Nephron (organoid): Measurements from ENCODE around the gene CALM3.
A peak's percentile ranks its signal among the peaks of the same experiment; 100 is the strongest.
"Not testable (repeated sequence)": the region's sequence is repeated elsewhere in the genome, so short reads cannot be mapped to it uniquely, and the experiment has no call there.

Experiments
- H3K27ac Mint-ChIP-seq, 3 experiments: 2 replicates each; pipeline ENCODE4 v1.8.0; 2020; ENCODE audit warnings: mixed read lengths in 3 of 3, mild to moderate bottlenecking in 2 of 3, moderate library complexity in 1 of 3
- H3K27me3 Mint-ChIP-seq: 2 replicates; pipeline ENCODE4 v1.8.0; 2021; ENCODE audit warnings: low read depth, mild to moderate bottlenecking, moderate library complexity, mixed read lengths
- H3K36me3 Mint-ChIP-seq: 2 replicates; pipeline ENCODE4 v1.8.0; 2020; ENCODE audit warnings: low read depth, mixed read lengths
- H3K4me1 Mint-ChIP-seq: 2 replicates; pipeline ENCODE4 v1.8.0; 2020; ENCODE audit warnings: mixed read lengths
- H3K4me3 Mint-ChIP-seq, 3 experiments: 2 replicates each; pipeline ENCODE4 v1.8.0; 2020; ENCODE audit warnings: mild to moderate bottlenecking in 3 of 3, mixed read lengths in 3 of 3, moderate library complexity in 2 of 3
- H3K9me3 Mint-ChIP-seq: 2 replicates; pipeline ENCODE4 v1.8.0; 2020; ENCODE audit warnings: mixed read lengths
- TF ChIP-seq, protein P1 (sequence below), 3 experiments: fragments of 200-600 bp; sonication (generic); IDR thresholded peaks; one replicate each; pipeline ENCODE4 v1.5.0; 2021; ENCODE audit warnings: antibody characterized with exemption in 3 of 3; ENCODE audit not compliant: unreplicated experiment in 3 of 3

The CALM3 gene

DNA sequence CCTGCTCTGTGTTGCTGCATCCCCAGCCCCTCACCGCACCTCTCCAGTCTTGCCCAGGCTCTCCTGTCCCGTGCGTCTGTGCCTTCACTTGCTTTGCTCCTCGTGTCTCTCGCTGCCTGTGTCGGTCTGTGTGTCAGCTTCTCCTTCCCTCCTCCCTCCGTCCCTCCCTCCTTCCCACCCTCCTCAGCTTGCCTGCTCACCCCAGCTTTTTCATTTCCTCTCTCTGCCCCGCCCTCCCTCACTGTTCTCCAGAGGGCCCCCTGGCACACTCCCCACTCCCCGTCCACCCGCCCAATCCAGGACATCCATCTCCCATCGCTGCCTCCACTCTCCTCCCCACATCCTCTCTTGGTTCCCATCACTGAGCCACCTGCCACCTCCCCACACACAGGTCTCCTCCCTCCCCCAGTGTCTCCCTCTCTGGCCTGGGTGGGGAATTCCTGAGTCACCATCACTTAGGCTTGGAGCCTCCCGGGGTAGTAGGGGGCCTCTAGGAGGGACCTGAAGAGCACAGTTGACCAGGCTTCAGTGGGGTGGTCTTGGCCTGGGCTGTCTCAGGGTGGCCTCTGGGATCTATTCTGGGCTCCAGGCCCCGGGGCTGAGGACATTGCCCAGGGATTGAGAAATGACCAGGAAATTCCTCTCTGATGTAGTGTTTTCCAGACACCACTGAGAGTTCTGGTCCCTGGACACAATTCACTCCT lies 24.0 kb downstream of the CALM3 start, which contains the start of gene PTGIR:
PTGIR (minus strand) TSS at position 132 of the 704 bp plus-strand sequence. CDS start 864 bp downstream, outside the sequence.
- TF ChIP-seq, protein P1, sequence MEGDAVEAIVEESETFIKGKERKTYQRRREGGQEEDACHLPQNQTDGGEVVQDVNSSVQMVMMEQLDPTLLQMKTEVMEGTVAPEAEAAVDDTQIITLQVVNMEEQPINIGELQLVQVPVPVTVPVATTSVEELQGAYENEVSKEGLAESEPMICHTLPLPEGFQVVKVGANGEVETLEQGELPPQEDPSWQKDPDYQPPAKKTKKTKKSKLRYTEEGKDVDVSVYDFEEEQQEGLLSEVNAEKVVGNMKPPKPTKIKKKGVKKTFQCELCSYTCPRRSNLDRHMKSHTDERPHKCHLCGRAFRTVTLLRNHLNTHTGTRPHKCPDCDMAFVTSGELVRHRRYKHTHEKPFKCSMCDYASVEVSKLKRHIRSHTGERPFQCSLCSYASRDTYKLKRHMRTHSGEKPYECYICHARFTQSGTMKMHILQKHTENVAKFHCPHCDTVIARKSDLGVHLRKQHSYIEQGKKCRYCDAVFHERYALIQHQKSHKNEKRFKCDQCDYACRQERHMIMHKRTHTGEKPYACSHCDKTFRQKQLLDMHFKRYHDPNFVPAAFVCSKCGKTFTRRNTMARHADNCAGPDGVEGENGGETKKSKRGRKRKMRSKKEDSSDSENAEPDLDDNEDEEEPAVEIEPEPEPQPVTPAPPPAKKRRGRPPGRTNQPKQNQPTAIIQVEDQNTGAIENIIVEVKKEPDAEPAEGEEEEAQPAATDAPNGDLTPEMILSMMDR (IDR thresholded peaks at IDR 0.05; ENCODE audit: unreplicated experiment in 3 of 3) = no peak
- Mint-ChIP-seq H3K4me1 (peaks cover 43% of the 10 kb centered on the region), H3K9me3 (no peaks in the 10 kb centered on the region), H3K27me3 (no peaks in the 10 kb centered on the region), H3K36me3 (no peaks in the 10 kb centered on the region), H3K27ac (peak within 1 kb of the TSS; percentile 88 to 96 (median 90)), H3K4me3 (peak within 1 kb of the TSS; percentile 57 to 79 (median 75))

DNA sequence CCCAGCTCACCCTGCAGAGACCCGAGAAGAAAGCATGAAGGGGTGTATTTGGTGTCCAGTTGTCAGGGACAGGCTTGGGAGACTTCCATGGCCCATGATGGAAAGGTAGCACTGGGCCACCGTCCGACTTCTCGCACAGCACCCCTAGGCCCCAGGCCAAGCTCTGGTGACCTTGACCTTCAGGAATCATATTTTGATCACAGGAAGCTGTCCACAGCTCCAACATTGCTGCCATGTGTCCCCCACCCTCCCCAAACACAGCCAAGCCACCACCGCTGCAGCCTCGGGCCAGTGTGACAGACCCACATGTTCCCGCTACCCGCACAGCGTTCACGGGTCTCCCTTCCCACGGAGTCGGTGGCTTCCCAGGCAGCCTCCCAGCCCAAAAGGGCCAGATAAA lies 24.6 kb downstream of the CALM3 start:
- H3K27me3 Mint-ChIP-seq = no peaks in the 10 kb centered on the region
- peak overlapping the region; percentile 88 to 96 (median 90) for H3K27ac Mint-ChIP-seq
- H3K36me3 Mint-ChIP-seq = no peaks in the 10 kb centered on the region
- TF ChIP-seq, protein P1 (IDR thresholded peaks at IDR 0.05; ENCODE audit: unreplicated experiment in 3 of 3) = no peak
- no peaks in the 10 kb centered on the region for H3K9me3 Mint-ChIP-seq
- H3K4me3 Mint-ChIP-seq = no peak overlapping the region
- H3K4me1 Mint-ChIP-seq = peaks cover 38% of the 10 kb centered on the region

DNA sequence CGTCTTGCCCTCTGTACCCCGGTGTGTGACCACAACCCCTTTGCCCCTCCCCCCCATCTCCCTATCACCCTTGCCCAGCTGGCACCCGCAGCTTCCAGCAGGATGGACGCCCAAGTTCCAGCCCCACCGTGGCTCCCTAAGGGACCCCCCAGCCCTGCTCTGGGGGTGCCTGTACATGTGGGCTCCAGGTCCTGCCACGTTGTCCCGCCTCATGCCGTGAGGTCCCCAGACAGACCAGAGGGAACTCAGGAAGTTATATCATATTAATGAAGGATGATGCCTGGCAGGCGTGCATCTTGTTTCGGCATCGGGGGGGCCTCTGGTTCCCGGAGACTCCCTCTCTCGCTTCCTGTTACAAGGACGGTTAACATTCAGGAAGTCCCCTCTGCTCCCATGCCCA lies 25.3 kb downstream of the CALM3 start:
- TF ChIP-seq, protein P1 (IDR thresholded peaks at IDR 0.05; ENCODE audit: unreplicated experiment in 3 of 3) = no peak
- H3K4me1 Mint-ChIP-seq = peaks cover 38% of the 10 kb centered on the region

DNA sequence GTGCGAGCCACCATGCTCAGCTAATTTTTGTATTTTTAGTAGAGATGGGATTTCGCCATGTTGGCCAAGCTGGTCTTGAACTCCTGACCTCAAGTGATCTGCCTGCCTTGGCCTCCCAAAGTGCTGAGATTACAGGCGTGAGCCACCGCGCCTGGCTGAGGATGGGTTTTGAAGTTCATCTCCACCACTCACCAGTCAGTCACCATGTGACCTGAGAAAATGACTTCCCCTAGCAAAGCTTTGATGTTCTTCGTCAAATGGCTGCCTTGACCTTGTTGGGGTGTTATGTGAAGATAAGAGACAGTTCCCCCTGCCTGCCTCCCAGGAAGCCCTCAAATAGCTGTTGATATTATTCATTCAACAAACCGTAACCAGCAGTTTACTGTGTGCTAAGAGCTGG lies 27.8 kb downstream of the CALM3 start:
- H3K9me3 Mint-ChIP-seq, H3K4me3 Mint-ChIP-seq, H3K36me3 Mint-ChIP-seq: not testable (repeated sequence)
- Mint-ChIP-seq H3K27ac (peak overlapping the region in 2 of 3 experiments; percentile 51 to 76), H3K27me3 (peaks cover 12% of the 10 kb centered on the region), H3K4me1 (peaks cover 53% of the 10 kb centered on the region)

More for the DNA sequence above, 25.3 kb downstream of the CALM3 start:
- peak overlapping the region; percentile 56 to 90 (median 75) for H3K27ac Mint-ChIP-seq
- no peak overlapping the region for H3K4me3 Mint-ChIP-seq
- H3K9me3 Mint-ChIP-seq = no peaks in the 10 kb centered on the region
- no peaks in the 10 kb centered on the region for H3K36me3 Mint-ChIP-seq
- no peaks in the 10 kb centered on the region for H3K27me3 Mint-ChIP-seq

DNA sequence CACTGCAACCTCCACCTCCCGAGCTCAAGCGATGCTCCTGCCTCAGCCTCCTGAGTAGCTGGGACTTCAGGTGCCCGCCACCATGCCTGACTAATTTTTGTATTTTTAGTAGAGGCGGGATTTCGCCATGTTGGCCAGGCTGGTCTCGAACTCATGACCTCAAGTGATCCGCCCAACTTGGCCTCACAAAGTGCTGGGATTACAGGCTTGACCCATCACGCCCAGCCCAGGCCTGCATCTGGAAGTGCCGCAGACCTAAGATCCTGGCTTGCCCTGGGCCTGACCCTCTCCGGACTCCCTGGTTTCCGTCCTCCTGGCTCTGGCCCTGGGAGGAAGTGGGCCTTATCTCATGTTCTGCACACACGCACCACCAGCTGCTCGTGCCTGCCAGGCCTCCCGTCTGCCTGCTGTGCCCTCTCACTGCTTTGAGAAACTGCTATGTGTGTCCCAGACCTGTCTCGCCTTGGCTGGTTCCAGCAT lies 28.5 kb downstream of the CALM3 start:
- H3K4me1 Mint-ChIP-seq = peaks cover 48% of the 10 kb centered on the region
- no peak overlapping the region for H3K4me3 Mint-ChIP-seq
- no peaks in the 10 kb centered on the region for H3K9me3 Mint-ChIP-seq
- no peaks in the 10 kb centered on the region for H3K36me3 Mint-ChIP-seq
- H3K27me3 Mint-ChIP-seq = peaks cover 12% of the 10 kb centered on the region
- TF ChIP-seq, protein P1 (IDR thresholded peaks at IDR 0.05; ENCODE audit: unreplicated experiment in 3 of 3) = no peak
- H3K27ac Mint-ChIP-seq = peak overlapping the region; percentile 21 to 88 (median 79)

DNA sequence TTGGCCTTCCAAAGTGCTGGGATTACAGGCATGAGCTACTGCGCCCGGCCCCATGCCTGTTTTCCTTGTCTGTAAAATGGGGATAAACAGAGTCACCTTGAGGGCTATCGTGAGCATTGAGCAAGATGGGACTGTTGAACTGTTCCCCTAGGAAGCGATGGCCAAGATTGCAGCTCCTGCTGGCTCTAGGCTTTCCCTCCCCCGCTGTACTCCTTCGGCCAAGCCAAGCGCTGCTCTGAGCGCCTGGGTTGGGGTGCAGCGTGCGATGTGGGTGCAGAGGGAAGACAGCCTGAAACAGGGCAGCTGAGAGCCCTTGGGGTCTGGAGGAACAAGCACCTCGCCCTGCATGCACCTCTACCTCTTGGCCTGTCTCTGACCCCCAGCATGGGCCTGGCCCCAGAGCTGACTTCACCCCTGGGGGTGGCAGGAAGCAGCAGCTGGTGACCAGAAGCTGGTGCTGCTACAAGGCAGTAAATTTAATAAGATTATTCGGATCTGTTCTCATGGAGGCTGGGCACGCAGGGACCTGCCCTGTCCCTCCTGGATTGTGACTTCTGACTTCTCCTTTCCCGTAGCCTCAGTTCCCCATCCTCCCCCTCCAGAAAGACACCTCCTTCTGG lies 29.6 kb downstream of the CALM3 start:
- H3K36me3 Mint-ChIP-seq = no peaks in the 10 kb centered on the region
- peak overlapping the region; percentile 78 to 88 (median 85) for H3K27ac Mint-ChIP-seq
- H3K4me3 Mint-ChIP-seq = no peak overlapping the region
- TF ChIP-seq, protein P1 (IDR thresholded peaks at IDR 0.05; ENCODE audit: unreplicated experiment in 3 of 3) = no peak
- H3K9me3 Mint-ChIP-seq = no peaks in the 10 kb centered on the region
- peaks cover 38% of the 10 kb centered on the region for H3K4me1 Mint-ChIP-seq
- H3K27me3 Mint-ChIP-seq = peaks cover 15% of the 10 kb centered on the region
